HL-60 (cell line): Measurements from ENCODE around the gene DTD1.

Experiments used
- DNase-seq, 2 experiments: peaks; one replicate each; pipeline ENCODE4 v3.0.0-alpha.2; 2010 to 2020; ENCODE audit warnings: low read depth in 1 of 2, low spot score in 1 of 2
- H3K27ac ChIP-seq: fragments of 250-450 bp; sonication (Bioruptor Pico); replicated peaks from 2 replicates; pipeline ENCODE4 v1.5.1; 2020; ENCODE audit warnings: mild to moderate bottlenecking, moderate library complexity
- H3K27me3 ChIP-seq: fragments of 250-450 bp; sonication (Bioruptor Pico); 2 replicates; pipeline ENCODE4 v1.5.1; 2021; ENCODE audit warnings: mild to moderate bottlenecking, moderate library complexity; ENCODE audit not compliant: insufficient read depth, poor library complexity, severe bottlenecking
- H3K4me3 ChIP-seq: replicated peaks from 2 replicates; pipeline ENCODE4 v1.5.1; 2011; ENCODE audit warnings: mild to moderate bottlenecking, control low read depth, low read length; ENCODE audit not compliant: insufficient read depth
- CTCF ChIP-seq: IDR thresholded peaks from one replicate; pipeline ENCODE4 v1.5.1; 2011; ENCODE audit warnings: low read length, control low read depth, inconsistent platforms; ENCODE audit not compliant: insufficient read depth
- GABPA ChIP-seq: IDR thresholded peaks from 2 replicates; pipeline ENCODE4 v1.6.1; 2012; ENCODE audit warnings: low read depth
- POLR2AphosphoS5 ChIP-seq: IDR thresholded peaks from 2 replicates; pipeline ENCODE4 v1.6.1; 2012; ENCODE audit warnings: low read depth
- SPI1 ChIP-seq: IDR thresholded peaks from 2 replicates; pipeline ENCODE4 v1.6.1; 2012; ENCODE audit warnings: low read depth, mild to moderate bottlenecking, borderline replicate concordance
- TF ChIP-seq, protein P1 (sequence below): IDR thresholded peaks from 2 replicates; pipeline ENCODE4 v1.6.1; 2012; ENCODE audit warnings: low read depth; ENCODE audit not compliant: insufficient replicate concordance

DTD1 gene

GRCh38 chr20:18566892-18567738 lies 20.7 kb upstream of the DTD1 start, which contains the start of gene SMIM26:
SMIM26 (plus strand) TSS chr20:18567432; CDS start chr20:18567479, 47 bp downstream.
- peak; percentile 96 for TF ChIP-seq GABPA
- TF ChIP-seq SPI1, result no peak
- no peak for TF ChIP-seq CTCF
- TF ChIP-seq, protein P1, sequence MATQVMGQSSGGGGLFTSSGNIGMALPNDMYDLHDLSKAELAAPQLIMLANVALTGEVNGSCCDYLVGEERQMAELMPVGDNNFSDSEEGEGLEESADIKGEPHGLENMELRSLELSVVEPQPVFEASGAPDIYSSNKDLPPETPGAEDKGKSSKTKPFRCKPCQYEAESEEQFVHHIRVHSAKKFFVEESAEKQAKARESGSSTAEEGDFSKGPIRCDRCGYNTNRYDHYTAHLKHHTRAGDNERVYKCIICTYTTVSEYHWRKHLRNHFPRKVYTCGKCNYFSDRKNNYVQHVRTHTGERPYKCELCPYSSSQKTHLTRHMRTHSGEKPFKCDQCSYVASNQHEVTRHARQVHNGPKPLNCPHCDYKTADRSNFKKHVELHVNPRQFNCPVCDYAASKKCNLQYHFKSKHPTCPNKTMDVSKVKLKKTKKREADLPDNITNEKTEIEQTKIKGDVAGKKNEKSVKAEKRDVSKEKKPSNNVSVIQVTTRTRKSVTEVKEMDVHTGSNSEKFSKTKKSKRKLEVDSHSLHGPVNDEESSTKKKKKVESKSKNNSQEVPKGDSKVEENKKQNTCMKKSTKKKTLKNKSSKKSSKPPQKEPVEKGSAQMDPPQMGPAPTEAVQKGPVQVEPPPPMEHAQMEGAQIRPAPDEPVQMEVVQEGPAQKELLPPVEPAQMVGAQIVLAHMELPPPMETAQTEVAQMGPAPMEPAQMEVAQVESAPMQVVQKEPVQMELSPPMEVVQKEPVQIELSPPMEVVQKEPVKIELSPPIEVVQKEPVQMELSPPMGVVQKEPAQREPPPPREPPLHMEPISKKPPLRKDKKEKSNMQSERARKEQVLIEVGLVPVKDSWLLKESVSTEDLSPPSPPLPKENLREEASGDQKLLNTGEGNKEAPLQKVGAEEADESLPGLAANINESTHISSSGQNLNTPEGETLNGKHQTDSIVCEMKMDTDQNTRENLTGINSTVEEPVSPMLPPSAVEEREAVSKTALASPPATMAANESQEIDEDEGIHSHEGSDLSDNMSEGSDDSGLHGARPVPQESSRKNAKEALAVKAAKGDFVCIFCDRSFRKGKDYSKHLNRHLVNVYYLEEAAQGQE, result no peak
- TF ChIP-seq POLR2AphosphoS5, result peak; percentile 74
- peak within 1 kb of the TSS; percentile 88 for H3K27ac ChIP-seq

GRCh38 chr20:18567739-18568091 lies 20.1 kb upstream of the DTD1 start:
- DNase-seq, result no peak
- Histone ChIP-seq H3K27ac (peak overlapping the region; percentile 88), H3K4me3 (peak overlapping the region; percentile 55), H3K27me3 (no peaks in the 10 kb centered on the region)
- TF ChIP-seq, protein P1, result no peak
- TF ChIP-seq POLR2AphosphoS5 (no peak), CTCF (no peak), SPI1 (no peak), GABPA (no peak)

More at GRCh38 chr20:18566892-18567738, 20.7 kb upstream of the DTD1 start, which contains the start of gene SMIM26:
- H3K4me3 ChIP-seq, result peak within 1 kb of the TSS; percentile 55
- no peaks in the 10 kb centered on the region for H3K27me3 ChIP-seq
- peak; percentile 91 to 93 for DNase-seq

DNA sequence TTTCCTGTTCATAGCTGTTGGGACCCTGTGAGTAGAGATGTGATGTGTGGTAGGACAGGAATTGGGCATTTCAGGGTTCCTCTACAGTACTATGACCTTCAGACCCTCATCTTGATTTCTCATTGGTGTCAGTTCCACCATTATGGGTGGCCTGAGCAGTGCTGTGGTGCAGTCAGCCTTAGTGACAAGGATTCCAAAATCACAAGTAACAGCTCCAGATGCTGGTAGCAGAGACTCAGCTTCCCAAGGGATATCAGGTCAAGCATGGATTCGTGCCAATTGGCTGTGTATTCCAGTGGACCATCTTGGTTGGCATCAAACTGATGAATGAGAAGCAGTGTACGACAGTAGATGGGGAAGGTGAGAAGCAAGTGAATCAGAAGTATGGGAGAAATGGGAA lies 16.8 kb upstream of the DTD1 start:
- DNase-seq, result no peak
- H3K27ac ChIP-seq, result no peak overlapping the region
- no peak overlapping the region for H3K4me3 ChIP-seq
- no peaks in the 10 kb centered on the region for H3K27me3 ChIP-seq
- TF ChIP-seq CTCF (no peak), POLR2AphosphoS5 (no peak), GABPA (no peak), SPI1 (no peak)
- TF ChIP-seq, protein P1, result no peak
